Activated CD8-positive, alpha-beta T cell treated with anti-CD3 and anti-CD28 coated beads for 36 hours (primary cell): ENCODE measurements around the gene RHNO1. TPM values are rescaled to one million over a fixed set of nuclear protein-coding genes. Genes with fewer than 3 reads are reported as not detected.

Experiments used
- ATAC-seq: fragments of 200-7000 bp; cut with Tn5 transposase; one replicate; pipeline ENCODE4 v1.10.0; 2021; ENCODE audit warnings: mild to moderate bottlenecking, moderate library complexity
- CTCF ChIA-PET: fragments of 350-600 bp; sonication (Branson Sonifier 250); formaldehyde crosslinking; loops from one replicate; lab custom pipeline; 2021; ENCODE audit warnings: antibody characterized with exemption; lab: Charles Lee
- POLR2A ChIA-PET: fragments of 350-600 bp; sonication (Branson Sonifier 250); formaldehyde crosslinking; loops from one replicate; lab custom pipeline; 2021; ENCODE audit warnings: antibody characterized with exemption; lab: Charles Lee
- DNase-seq: peaks from one replicate; pipeline ENCODE4 v3.0.0-alpha.2; 2020
- H3K27ac Mint-ChIP-seq: one replicate; pipeline ENCODE4 v1.8.0; 2021; ENCODE audit warnings: mild to moderate bottlenecking, mixed read lengths
- H3K27me3 Mint-ChIP-seq: one replicate; pipeline ENCODE4 v1.8.0; 2021; ENCODE audit warnings: mixed read lengths
- H3K36me3 Mint-ChIP-seq: one replicate; pipeline ENCODE4 v1.8.0; 2021; ENCODE audit warnings: low read depth, mixed read lengths
- H3K4me1 Mint-ChIP-seq: one replicate; pipeline ENCODE4 v1.8.0; 2021; ENCODE audit warnings: low read depth, mixed read lengths
- H3K4me3 Mint-ChIP-seq: one replicate; pipeline ENCODE4 v1.8.0; 2021; ENCODE audit warnings: mild to moderate bottlenecking, moderate library complexity, mixed read lengths
- H3K9me3 Mint-ChIP-seq: one replicate; pipeline ENCODE4 v1.8.0; 2021; ENCODE audit warnings: mixed read lengths
- CTCF ChIP-seq: fragments of 200-600 bp; IDR thresholded peaks from one replicate; pipeline ENCODE4 v1.8.0; 2022; ENCODE audit warnings: antibody characterized with exemption, mild to moderate bottlenecking
- intact Hi-C: fragments of 100-400 bp; cut with micrococcal nuclease; formaldehyde crosslinking; loops from one replicate; pipeline ENCODE4 v1.10.0; 2022
- total RNA-seq, 2 experiments: library from RNA; stranded (reverse); gene quantifications; one replicate each; pipeline ENCODE4 v1.2.3, GENCODE V29; 2021

The RHNO1 gene
- total RNA-seq, 2 experiments from 2014 or later = 56.9 to 62.9 TPM

- POLR2A ChIA-PET = no interaction called here
- ATAC-seq (no peak), DNase-seq (no peak)
- Mint-ChIP-seq H3K4me3 (no peak overlapping the region), H3K36me3 (peaks cover 4% of the 10 kb centered on the region), H3K4me1 (no peaks in the 10 kb centered on the region), H3K27me3 (no peaks in the 10 kb centered on the region), H3K9me3 (no peaks in the 10 kb centered on the region), H3K27ac (no peak overlapping the region)
- intact Hi-C loops = no loop called here
- TF ChIP-seq CTCF = no peak
- CTCF ChIA-PET = interaction anchor here (0.7 to 1.8 kb wide), 3 partner anchors 11 to 140 kb away, joined by 3 to 4 read pairs (median 3); no protein-coding TSS in a partner anchor
Measured at GRCh38 chr12:2933586-2933985, 56.6 kb downstream of the RHNO1 start.

- Mint-ChIP-seq H3K36me3 (peaks cover 4% of the 10 kb centered on the region), H3K9me3 (no peaks in the 10 kb centered on the region), H3K27ac (no peak overlapping the region)
Measured at GRCh38 chr12:2934371-2934770, 57.3 kb downstream of the RHNO1 start.

GRCh38 chr12:2936301-2936700, 59.3 kb downstream of the RHNO1 start:
- no peak for ATAC-seq
- POLR2A ChIA-PET = no interaction called here
- intact Hi-C loops = no loop called here
- DNase-seq = no peak
- Mint-ChIP-seq H3K4me3 (no peak overlapping the region), H3K36me3 (peaks cover 2% of the 10 kb centered on the region), H3K4me1 (no peaks in the 10 kb centered on the region), H3K27ac (no peak overlapping the region), H3K9me3 (no peaks in the 10 kb centered on the region), H3K27me3 (no peaks in the 10 kb centered on the region)
- TF ChIP-seq CTCF = no peak
- CTCF ChIA-PET = no interaction called here

More at GRCh38 chr12:2934371-2934770, 57.3 kb downstream of the RHNO1 start:
- no peaks in the 10 kb centered on the region for H3K27me3 Mint-ChIP-seq
- DNase-seq (no peak), ATAC-seq (no peak)
- ChIA-PET CTCF (interaction anchor here (1.8 kb wide), 1 partner anchor 10 kb away, joined by 4 read pairs; no protein-coding TSS in a partner anchor), POLR2A (no interaction called here)
- H3K4me3 Mint-ChIP-seq = no peak overlapping the region
- intact Hi-C loops = no loop called here
- TF ChIP-seq CTCF = no peak
- H3K4me1 Mint-ChIP-seq = no peaks in the 10 kb centered on the region

- intact Hi-C loops = no loop called here
- CTCF ChIA-PET = no interaction called here
- no peak for TF ChIP-seq CTCF
- no peaks in the 10 kb centered on the region for H3K9me3 Mint-ChIP-seq
- H3K36me3 Mint-ChIP-seq = peaks cover 2% of the 10 kb centered on the region
- ATAC-seq (no peak), DNase-seq (no peak)
- POLR2A ChIA-PET = no interaction called here
- no peaks in the 10 kb centered on the region for H3K27me3 Mint-ChIP-seq
- no peak overlapping the region for H3K4me3 Mint-ChIP-seq
- no peak overlapping the region for H3K27ac Mint-ChIP-seq
- H3K4me1 Mint-ChIP-seq = no peaks in the 10 kb centered on the region
Measured at GRCh38 chr12:2937500-2937899, 60.5 kb downstream of the RHNO1 start.

Other genes with a start within 250 kb of the RHNO1 start
- gene FKBP4, start 82.3 kb upstream of the RHNO1 start, total RNA-seq = 100 to 1,000 TPM; 206 to 219 TPM
- 10 to 100 TPM; 25.4 to 25.8 TPM for gene ITFG2, start 64.6 kb upstream of the RHNO1 start, total RNA-seq
- not detected for gene NRIP2, start 42.2 kb upstream of the RHNO1 start, total RNA-seq
- under 1 TPM; 0.29 to 0.36 TPM for gene TEX52, start 20.2 kb upstream of the RHNO1 start, total RNA-seq
- 10 to 100 TPM; 64.4 to 64.8 TPM for gene FOXM1, start within 50 bp of the RHNO1 start, total RNA-seq
- 1 to 10 TPM; 5.6 to 6.0 TPM for gene TULP3, start 13.7 kb downstream of the RHNO1 start, total RNA-seq
- 1 to 10 TPM; 4.5 to 4.6 TPM for gene TEAD4, start 82.2 kb downstream of the RHNO1 start, total RNA-seq
- gene TSPAN9, start 200.2 kb downstream of the RHNO1 start, total RNA-seq = under 1 TPM in 1 of 2 experiments, not detected in 1; 0.07 TPM